H1 (cell line): Measurements from ENCODE around the gene SLC16A11.

Experiments
- POLR2A ChIP-seq, 2 experiments: IDR thresholded peaks; 1 replicate in 1 of 2; 2 replicates in 1 of 2; pipeline ENCODE4 v1.6.1; 2011; ENCODE audit warnings: low read depth in 2 of 2, low read length in 2 of 2, mild to moderate bottlenecking in 2 of 2; ENCODE audit errors: control extremely low read depth in 1 of 2
- TF ChIP-seq, protein P1 (sequence below), 3 experiments: IDR thresholded peaks; 1 replicate in 2 of 3; 2 replicates in 1 of 3; pipeline versions ENCODE4 v1.5.1 to v1.6.1; 2011; ENCODE audit warnings: low read length in 3 of 3, mild to moderate bottlenecking in 3 of 3, inconsistent platforms in 2 of 3, low read depth in 1 of 3, moderate library complexity in 1 of 3; ENCODE audit not compliant: insufficient read depth in 1 of 3; ENCODE audit errors: control extremely low read depth in 1 of 3

DNA sequence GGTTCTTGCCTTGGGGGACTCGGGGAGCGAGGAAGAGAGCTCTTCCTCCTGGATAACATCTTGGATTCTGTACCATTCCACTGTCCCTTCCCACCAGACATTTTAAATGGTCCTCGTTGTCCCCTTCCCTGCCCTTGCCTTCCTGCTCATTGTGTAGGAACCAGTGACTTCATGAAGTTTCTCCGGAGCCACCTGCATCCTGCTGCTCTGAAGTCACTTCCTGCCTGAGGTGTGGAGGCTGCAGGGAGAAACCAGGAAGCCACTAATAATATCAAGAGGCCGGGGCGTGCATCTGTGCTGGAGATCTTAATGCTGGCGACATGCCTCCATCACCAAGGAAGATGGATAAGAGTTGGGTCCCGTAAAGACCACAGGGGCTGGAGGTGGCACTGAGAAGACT is 14.2 kb downstream of the SLC16A11 start:
- TF ChIP-seq, protein P1, sequence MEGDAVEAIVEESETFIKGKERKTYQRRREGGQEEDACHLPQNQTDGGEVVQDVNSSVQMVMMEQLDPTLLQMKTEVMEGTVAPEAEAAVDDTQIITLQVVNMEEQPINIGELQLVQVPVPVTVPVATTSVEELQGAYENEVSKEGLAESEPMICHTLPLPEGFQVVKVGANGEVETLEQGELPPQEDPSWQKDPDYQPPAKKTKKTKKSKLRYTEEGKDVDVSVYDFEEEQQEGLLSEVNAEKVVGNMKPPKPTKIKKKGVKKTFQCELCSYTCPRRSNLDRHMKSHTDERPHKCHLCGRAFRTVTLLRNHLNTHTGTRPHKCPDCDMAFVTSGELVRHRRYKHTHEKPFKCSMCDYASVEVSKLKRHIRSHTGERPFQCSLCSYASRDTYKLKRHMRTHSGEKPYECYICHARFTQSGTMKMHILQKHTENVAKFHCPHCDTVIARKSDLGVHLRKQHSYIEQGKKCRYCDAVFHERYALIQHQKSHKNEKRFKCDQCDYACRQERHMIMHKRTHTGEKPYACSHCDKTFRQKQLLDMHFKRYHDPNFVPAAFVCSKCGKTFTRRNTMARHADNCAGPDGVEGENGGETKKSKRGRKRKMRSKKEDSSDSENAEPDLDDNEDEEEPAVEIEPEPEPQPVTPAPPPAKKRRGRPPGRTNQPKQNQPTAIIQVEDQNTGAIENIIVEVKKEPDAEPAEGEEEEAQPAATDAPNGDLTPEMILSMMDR (IDR thresholded peaks at IDR 0.05; ENCODE audit: control extremely low read depth in 1 of 3, insufficient read depth in 1 of 3, low read depth in 1 of 3, low read length in 3 of 3) = no peak
- no peak for TF ChIP-seq POLR2A (IDR thresholded peaks at IDR 0.05; ENCODE audit: control extremely low read depth in 1 of 2, low read depth in 2 of 2, low read length in 2 of 2)
